LHCN-M2 (cell line): ENCODE measurements around the gene DENND6A. TPM values are rescaled to one million over a fixed set of nuclear protein-coding genes. Genes with fewer than 3 reads are reported as not detected.
"Not testable (repeated sequence)": the region's sequence is repeated elsewhere in the genome, so short reads cannot be mapped to it uniquely, and the experiment has no call there.

Experiments used
- DNase-seq: peaks from one replicate; pipeline ENCODE4 v3.0.0-alpha.2; 2012; ENCODE audit warnings: low read depth
- total RNA-seq: library from RNA; depleted of rRNA; stranded (reverse); fragments of >200 nt; gene quantifications from 2 replicates; pipeline ENCODE4 v1.2.3, GENCODE V29; 2014

DENND6A gene
- total RNA-seq, 1 experiment from 2014 or later, result 14.8 TPM

GRCh38 chr3:57696801-57697321 is 4.0 kb upstream of the DENND6A start:
- peak; percentile 62 for DNase-seq

- DNase-seq, result no peak
Observed at GRCh38 chr3:57694146-57694545, 1.3 kb upstream of the DENND6A start.

GRCh38 chr3:57692133-57692395 is 813 bp downstream of the DENND6A start:
- not testable (repeated sequence) for DNase-seq

- no peak for DNase-seq
Observed at GRCh38 chr3:57691411-57692132, 1.3 kb downstream of the DENND6A start.

- DNase-seq, result no peak
Observed at GRCh38 chr3:57689367-57690053, 3.4 kb downstream of the DENND6A start.

- no peak for DNase-seq
Observed at GRCh38 chr3:57688291-57688690, 4.6 kb downstream of the DENND6A start.

- DNase-seq, result no peak
Observed at GRCh38 chr3:57683286-57683685, 9.6 kb downstream of the DENND6A start.

- DNase-seq, result peak; percentile 23
Observed at GRCh38 chr3:57682284-57682683, 10.6 kb downstream of the DENND6A start.

- DNase-seq, result no peak
Observed at GRCh38 chr3:57681691-57682090, 11.2 kb downstream of the DENND6A start.

GRCh38 chr3:57680046-57680445 is 12.8 kb downstream of the DENND6A start:
- no peak for DNase-seq

GRCh38 chr3:57675530-57675929 is 17.3 kb downstream of the DENND6A start:
- DNase-seq, result no peak

GRCh38 chr3:57673156-57673555 is 19.7 kb downstream of the DENND6A start:
- no peak for DNase-seq

GRCh38 chr3:57670543-57670942 is 22.3 kb downstream of the DENND6A start:
- DNase-seq, result no peak

GRCh38 chr3:57661404-57661803 is 31.5 kb downstream of the DENND6A start:
- DNase-seq, result no peak

GRCh38 chr3:57659806-57660439 is 33.0 kb downstream of the DENND6A start:
- no peak for DNase-seq

GRCh38 chr3:57659004-57659673 is 33.7 kb downstream of the DENND6A start:
- DNase-seq, result no peak

- no peak for DNase-seq
Observed at GRCh38 chr3:57658536-57658935, 34.3 kb downstream of the DENND6A start.

- no peak for DNase-seq
Observed at GRCh38 chr3:57655727-57656126, 37.1 kb downstream of the DENND6A start.

- DNase-seq, result no peak
Observed at GRCh38 chr3:57654267-57654666, 38.6 kb downstream of the DENND6A start.

GRCh38 chr3:57652203-57652602 is 40.7 kb downstream of the DENND6A start:
- DNase-seq, result no peak

GRCh38 chr3:57647292-57647940 is 45.5 kb downstream of the DENND6A start:
- DNase-seq, result no peak

GRCh38 chr3:57646723-57647122 is 46.2 kb downstream of the DENND6A start:
- peak; percentile 25 for DNase-seq
